NOMO-1 treated with dmso at 0.1 percent for 144 hours (cell line): Measurements from ENCODE around the gene CCDC85C.

Experiments
- DNase-seq: peaks from one replicate; lab custom pipeline; 2025; ENCODE audit not compliant: unreplicated experiment; lab: John Stamatoyannopoulos, UW

The CCDC85C gene

DNA sequence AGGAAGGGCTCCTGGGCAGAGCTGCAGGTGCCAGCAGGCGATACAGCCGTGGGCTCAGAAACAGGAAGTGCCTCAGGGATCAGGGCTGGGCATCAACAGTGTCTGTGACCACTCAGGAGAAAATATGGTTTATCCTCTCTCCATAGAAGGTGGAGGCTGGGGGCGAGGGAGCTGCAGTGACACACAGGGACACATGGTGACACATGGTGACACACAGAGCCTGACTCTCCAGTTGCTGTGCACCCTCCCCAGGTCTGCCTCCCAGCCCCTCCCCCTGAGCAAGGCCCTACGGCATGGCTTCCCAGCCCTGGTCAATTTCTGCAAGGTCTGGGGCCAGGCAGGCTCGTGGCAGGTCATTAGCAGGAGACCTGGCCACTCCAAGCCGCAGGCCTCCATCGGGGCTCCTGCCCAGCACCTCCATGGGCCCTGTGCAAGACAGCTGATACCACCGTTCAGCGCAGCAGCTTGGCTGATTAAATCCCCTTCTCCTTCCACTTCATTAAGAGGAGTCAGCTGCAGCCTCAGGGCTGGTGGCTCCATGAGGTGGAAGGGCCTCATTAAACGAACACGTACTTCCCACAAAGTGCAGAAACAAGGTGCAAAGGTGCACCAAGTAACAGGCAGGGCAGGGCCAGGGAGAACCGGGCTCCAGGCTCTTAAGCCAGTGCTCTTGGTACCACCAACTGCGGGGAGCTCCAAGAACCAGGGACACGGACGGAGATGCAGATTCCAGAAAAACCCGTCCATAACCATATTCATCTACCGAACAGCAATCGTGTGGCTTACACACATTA lies 62.1 kb downstream of the CCDC85C start:
- DNase-seq, result no peak

DNA sequence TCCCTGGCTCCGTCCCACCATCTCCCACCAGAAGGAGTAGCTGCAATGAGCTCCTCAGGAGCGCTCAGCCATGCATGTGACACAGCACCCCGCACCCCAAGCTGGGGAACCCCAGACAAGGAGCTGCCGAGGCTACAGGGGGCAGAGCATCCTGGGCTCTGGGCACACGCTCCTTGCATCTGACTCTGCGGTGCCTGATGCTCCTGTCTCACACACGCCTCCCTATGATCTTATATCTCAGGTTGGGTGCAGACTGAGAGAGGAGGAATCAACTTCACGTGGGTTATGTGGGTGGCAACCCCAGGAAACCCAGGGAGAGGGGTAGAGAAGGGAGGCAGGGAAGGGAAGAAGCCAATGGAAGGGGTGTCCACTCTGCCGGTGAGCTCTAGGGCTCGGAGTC lies 62.8 kb downstream of the CCDC85C start:
- DNase-seq, result no peak

DNA sequence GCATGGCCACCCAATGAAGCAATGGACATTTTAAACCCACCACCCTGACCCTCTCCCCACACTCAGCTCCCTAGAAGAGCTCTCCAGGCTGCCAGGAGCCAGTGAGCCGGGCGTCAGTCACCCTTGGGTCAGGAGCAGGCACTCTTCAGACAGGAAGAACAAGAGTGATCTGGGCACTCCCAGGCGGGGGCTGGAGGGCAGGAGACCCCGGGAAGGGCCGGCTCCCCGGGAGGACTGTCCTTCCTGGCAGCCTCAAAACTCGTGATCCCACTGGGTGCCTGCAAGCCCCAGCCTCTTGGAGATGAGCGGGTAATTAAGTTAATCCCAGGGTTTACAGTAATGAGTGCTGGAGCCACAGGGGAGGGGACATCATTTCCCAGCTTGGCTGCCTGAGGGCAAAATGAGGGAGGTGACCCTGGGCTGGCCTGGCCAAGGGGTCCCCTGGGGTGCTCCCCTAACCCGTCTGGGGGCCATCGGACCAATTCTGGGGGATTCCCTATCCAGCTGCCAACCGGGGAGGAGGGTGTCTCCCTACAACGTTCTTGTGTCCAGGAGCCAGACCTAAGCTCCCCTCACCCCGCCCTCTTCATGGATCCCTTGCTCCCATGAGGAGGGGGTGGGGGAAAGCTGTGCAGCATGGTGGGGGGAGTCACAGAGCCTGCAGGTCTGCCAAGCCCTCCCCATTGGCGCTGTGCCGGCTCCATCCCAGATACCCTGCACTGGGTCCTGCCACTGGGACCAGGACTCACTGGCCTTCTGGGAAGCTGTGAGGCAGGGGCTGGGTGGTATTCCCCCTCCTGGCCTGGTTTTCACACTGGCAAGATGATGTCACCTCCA lies 63.6 kb downstream of the CCDC85C start:
- no peak for DNase-seq

DNA sequence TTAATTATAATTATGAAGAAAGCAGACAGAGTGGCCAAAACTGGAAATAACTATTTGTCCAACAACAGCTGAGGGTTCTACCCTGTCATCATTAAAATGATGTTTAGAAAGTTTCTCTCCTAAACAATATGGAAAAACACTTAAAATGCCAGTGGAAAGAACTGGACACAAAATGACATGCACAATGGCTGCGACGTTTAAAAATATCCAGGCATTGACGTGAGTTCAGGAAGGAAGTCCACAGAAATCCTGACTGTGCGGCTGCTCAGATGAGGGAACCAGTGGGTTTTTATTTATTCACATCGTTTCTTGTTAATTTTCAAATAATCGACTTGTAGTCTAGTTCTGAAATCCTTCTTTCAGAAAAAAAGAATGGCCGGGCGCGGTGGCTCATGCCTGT lies 64.5 kb downstream of the CCDC85C start:
- DNase-seq, result no peak

DNA sequence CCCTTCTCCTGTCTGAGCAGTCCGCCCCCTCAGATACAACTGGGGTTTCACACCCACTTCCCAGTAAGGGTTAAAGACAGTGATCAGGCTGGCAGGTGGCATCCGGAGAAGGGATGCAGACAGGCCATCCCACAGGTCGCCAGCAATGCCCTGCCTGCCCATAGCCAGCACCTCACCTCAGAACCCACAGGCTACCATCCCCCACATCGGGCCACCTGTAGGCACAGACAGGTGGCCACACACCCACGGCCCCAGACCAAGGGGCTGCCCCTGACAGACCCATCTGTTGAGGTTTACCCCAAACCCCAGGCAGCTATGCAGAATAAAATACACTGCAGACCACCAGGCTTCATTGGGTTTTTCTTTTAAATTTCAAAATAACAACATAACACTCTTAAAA lies 65.3 kb downstream of the CCDC85C start:
- DNase-seq, result no peak

DNA sequence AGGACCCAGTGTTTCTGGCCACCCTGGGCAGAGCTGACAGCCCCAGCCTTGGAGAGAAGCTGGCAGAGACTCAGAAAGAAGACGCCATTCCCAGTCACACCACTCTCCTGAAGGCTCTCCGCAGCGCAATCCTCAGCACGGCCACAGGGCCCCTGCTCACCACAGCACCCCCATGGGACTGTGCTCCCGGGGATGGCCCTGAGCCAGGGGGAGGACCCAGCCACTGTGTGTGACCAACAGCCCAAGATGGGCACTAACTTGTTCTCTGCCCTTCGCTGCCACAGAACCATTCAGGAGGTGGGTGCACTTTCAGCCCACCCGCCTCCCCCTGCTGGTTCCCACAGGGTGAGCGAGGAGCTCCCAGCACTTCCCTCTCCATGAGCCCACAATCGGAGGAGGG lies 65.7 kb downstream of the CCDC85C start:
- no peak for DNase-seq

DNA sequence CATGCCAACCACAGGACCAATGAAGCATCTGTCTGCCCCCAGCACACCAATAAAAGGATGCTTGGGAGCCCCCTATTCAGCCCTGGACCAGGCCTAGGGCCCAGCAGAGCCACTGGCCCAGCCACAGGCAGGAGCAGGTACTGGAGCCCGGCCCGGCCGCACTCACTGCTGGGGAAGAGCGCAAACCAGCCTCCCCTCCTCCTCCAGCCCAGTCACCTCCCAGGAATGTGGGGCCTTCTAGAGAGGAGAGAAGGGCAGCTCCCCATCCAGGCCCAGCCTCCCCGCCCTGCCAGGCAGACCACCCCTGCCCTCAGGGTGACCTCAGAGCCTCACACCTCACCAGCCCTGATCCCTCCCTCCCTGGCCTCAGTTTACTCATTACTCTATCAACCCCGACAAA lies 66.6 kb downstream of the CCDC85C start:
- no peak for DNase-seq

DNA sequence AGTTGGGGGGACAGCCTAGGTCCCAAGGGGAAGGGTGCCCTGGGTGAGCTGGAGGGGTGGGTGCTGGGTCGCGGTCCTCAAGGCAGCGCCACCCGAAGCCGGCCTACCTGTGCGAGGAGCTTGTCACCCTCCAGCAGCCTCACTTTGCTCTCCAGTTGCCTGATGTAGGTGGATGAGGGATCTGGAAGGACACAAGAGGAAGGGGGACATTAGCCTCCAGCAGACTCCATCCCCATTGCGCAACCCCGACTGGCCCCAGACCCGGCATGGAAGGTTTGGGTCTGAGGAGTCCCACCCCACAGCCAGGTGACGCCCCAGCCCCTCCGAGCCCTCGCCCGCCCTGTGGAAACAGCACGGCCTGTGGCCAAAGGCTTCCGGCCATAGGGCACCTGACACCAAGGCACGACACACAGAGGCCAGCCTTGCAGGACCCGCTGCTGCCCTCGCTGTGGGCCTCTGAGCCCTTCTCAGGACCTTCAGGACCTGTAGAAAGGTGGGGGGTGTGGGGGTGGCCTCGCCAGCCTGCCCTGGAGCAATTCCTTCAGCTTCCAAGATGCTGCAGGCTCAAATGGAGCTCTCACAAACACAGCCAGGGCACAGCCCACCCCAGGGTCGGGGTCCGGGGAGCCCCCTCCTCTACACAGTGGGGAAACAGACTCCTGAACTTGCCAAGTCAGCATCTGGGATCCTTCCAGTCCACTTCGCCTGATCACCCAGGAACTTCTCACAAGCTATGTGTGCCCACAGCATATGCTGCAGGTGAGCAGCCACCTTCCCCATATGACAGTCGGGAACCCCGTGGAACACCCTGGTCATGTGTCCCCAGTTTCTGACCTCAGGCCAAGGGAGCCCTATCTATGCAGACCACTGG lies 67.9 kb downstream of the CCDC85C start:
- no peak for DNase-seq

DNA sequence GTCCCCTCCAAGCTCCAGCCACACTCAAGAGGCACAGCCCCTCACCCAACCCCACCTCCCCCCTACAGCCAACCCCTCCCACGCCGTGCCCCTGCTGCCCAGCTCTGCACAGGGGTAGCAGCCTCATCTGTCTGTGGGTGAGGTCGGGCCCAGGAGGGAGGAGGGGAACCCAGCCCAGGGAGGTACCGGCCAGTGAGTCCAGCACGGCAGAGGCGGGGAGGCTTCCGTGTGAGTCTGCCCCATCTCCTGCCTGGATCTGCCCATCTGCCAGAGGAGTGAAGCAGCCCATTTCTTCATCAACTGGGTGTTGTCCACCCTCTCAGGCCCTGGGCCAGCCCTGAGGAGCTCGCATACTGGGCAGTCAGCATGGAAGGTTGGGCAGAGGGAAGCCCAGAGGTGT lies 68.6 kb downstream of the CCDC85C start:
- DNase-seq, result no peak

DNA sequence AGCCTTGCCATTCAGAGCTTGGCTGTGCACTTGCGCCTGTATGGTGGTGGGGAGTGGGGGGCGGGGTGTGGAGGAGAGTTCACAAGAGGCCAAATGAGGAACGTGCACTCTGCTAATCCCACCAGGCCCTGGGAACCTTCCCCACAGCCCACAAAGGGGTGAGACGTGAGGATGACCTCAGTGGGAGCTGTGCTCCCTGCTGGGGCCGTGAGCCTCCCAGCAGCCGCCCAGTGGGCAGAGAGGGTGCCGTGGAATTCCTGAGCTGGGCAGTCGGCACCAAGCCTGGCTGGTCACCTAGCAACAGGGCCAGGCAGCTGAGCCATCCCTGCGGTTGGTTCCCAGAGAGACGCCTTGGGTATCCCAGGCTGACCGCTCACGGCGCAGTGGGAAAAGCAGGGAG lies 69.1 kb downstream of the CCDC85C start:
- no peak for DNase-seq

DNA sequence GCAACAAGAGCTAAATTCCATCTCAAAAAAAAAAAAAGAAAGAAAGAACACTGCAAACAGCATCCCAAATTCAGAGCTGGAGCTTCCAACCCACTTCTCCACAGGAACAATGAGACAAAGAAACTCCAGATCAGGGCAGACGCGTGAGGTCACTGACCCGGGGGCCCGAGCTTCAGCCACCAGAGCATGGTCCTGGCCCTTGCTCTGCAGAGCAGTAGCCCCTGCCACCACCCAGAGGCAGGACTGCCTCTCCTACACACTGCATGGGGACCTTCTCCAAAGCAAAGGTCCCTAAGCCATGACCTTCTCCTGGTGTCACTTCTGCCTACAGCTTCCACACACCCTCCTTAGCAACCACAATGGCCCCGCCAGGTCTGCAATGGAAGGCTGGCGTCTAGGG lies 69.7 kb downstream of the CCDC85C start:
- DNase-seq, result no peak

DNA sequence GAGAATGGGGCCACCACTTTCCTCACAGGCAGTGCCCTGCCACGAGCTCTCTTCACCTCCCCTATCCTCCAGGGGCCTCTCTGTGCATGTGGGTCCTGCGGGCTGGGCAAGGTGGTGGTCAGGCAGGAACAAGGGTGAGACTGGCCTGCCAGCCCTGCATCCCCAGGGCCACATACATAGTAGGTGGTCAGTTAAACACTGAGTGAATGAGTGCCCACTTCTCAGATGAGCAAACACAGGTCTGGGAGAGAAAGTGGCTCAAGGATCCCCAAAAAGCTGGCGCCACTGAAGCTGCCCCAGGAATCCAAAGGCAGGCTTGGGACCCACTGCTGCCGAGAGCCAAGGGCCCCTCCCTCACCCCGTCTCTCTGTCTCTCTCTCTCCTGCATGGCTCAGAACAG lies 71.7 kb downstream of the CCDC85C start:
- no peak for DNase-seq

DNA sequence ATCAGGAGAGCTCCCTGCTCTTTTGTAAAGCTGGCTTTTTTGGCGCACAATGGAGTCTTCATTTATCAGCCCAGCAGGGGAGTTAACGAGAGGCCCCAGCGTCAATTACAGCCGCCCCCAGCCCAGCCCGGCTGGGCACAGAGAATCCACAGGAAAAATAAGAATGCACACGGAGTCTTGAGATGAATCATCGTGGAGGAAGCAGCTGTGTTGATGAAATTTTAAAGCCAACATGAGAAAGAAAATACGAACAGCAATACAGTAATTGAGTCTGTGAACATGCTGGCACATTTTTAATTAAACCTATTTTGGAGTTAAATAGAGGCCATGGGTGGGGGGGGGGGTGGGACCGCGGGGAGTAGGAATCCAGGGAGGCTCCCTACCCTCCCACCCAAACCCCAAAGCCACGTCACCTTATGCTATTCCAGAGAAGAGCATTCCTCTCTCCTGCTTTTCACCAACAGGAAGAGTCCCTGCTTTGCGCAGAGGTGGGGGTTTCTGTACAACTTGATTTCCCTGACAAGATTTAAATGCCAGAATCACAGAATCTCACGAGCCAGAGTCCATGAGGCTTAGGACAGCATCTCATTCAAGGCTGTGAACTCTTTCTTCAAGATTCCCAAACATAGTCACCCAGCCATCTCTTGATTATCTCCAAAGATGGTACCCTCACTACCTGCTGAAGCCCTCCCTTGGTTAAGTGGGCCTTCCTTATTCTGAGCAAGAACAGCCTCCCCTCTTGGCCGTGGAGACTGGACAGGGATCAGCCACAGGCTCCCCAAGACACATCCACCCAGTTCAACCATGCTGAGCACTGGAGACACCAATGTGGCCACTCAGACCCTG lies 72.5 kb downstream of the CCDC85C start:
- no peak for DNase-seq

DNA sequence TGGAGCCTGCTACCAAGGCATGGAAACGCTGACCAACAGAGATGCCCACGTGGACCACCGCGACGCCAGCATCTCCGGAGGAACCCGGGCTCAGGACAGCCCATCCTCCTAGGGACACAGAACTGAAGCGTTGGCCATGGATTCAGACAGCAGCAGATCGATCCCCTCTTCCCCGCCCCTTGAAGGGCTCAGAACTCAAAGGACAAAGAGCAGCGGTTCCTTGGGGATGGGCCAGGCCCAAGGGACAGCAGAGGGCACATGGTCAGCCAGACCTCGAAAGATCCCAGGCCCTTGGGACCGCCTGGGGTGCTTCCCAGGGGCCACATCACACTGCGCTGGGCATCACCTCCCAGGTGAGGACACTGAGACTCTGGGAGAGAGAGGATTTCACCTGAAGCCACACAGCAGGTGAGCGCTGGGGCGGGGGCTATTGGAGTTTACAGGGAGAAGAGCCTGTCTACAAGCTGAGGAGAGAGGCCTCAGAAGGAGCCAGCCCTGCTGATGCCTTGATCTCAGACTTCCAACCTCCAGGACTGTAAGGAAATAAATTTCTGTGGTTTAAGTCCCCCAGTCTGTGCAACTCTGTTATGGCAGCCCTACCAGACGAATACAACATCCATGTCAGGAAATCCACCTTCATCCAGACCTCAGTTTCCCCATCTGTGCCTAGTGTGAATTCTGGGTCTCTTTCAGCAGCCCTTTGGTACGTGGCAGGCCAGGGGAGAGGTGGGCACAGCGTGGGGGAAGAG lies 73.4 kb downstream of the CCDC85C start:
- no peak for DNase-seq

DNA sequence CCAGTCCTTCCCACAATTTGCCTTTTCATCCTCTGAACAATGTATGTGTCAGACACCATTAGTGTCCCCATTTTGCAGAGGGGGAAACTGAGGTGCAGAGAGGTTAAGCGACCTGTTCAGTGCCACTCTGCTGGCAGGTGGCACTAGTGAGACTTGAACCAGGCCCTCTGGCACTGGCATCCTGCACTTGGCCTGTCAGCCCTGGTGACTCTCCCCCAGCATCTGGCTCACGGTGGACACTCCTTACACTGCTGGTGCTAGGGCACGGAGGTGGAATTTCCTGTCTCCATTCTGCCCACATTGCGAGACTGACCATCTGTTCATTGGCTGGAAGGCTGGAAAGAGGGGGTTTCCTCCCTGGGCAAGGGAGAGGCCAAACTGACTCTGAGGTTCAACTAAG lies 74.1 kb downstream of the CCDC85C start:
- DNase-seq, result no peak

DNA sequence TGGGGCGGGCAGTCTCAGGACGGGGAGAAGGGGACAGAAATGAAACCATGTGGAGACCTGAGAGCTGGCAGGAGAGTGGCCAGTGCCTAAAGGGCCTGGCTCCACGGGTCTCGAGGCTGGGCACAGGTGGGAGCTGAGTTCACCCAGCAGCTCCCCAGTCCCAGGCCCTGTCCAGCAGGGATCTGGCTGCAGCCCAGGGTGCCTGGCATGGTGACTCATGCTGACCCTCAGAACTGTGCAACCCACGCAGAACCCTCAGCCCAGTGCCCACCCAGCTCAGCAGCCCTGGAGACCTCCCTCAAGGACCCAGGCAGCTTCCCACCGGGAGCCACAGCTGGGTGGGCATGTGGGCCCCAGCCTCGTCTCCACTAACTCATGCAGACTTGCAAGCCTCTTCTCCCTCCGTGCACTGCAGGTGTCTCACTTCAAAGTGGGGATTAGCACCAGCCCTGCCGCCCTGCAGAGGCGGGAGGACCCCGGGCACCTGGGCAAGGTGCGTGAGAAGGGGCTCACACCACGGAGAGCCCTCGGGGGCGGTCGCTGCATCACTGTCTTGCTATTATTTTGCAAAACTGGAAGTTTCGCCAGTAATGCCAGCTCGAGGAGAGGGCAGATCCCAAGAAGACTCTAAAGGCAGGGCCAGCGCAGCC lies 76.5 kb downstream of the CCDC85C start:
- no peak for DNase-seq

DNA sequence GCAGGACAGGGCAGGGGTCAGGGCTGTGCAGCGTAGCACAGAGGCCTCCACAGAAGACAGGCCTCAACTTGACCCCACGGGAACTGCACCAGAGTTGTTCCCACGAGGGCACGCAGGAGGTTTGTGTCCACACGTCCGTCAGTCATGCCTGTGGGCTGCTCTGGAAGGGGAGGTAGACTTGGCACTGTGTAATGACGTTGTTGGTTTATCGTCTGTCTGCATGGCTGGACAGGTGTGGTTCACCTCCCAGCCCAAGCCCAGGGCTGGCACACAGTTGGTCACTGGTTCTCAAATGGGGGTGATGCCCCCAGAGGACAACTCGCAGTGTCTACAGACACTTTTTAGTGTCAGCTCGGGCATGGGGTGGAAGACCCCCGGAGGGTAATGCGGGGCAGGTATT lies 77.0 kb downstream of the CCDC85C start:
- DNase-seq, result no peak

DNA sequence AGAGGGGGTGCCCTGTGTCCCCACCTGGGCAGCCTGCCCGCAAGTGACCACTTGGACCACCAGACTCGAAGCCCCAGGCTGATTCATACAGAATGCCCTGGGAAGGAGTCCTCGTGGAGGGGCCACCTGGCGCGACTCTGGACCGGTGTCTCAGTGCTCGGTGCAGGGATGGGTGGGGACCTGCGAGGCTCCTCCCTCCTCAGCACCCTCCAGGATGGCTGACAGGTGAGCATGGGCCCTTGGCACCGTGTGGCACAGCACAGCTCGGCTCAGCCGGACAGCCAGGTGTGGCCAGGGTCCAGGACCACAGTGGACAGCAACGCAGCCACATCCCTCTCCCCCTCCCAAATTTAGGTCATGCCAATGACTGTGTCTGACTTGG lies 78.3 kb downstream of the CCDC85C start:
- DNase-seq, result no peak
